ENCODE measurements around the gene DENND1C. TPM values are rescaled to one million over a fixed set of nuclear protein-coding genes. Genes with fewer than 3 reads are reported as not detected.

DENND1C gene
- total RNA-seq, result 10 to 100 TPM in 1 of 4 donors, 1 to 10 TPM in 3; 4.5 to 25.6 (median 8.2) TPM

GRCh38 chr19:6481541-6482342 is at the start of gene DENND1C:
TSS of gene DENND1C (minus strand) at chr19:6481787. CDS start at chr19:6481695, 92 bp downstream.
- H3K27ac ChIP-seq, result peak within 1 kb of the TSS; percentile 73 to 87 (median 82)
- DNase-seq, result peak in 2 of 3 donors; percentile 85 to 91
- TF ChIP-seq CTCF (IDR thresholded peaks at IDR 0.05) (peak; percentile 13 to 39 (median 26)), POLR2A (IDR thresholded peaks at IDR 0.05) (peak; percentile 17 to 40)

GRCh38 chr19:6530386-6531162 is 49.0 kb upstream of the DENND1C start, which contains the start of gene TNFSF9:
TSS of gene TNFSF9 (plus strand) at chr19:6531026. CDS start at chr19:6531037, 11 bp downstream.
- peak within 1 kb of the TSS; percentile 46 to 64 (median 58) for H3K4me3 ChIP-seq

More at GRCh38 chr19:6481541-6482342, at the start of gene DENND1C:
- H3K9me3 ChIP-seq, result no peaks in the 10 kb centered on the region
- no peaks in the 10 kb centered on the region for H3K36me3 ChIP-seq
- peaks cover 0 to 10% (median 3%) of the 10 kb centered on the region in 4 donors for H3K4me1 ChIP-seq
- H3K27me3 ChIP-seq, result no peaks in the 10 kb centered on the region
- H3K4me3 ChIP-seq, result peak within 1 kb of the TSS; percentile 46 to 54 (median 51)

GRCh38 chr19:6529937-6530385 is 48.4 kb upstream of the DENND1C start:
- no peak overlapping the region for H3K27ac ChIP-seq

More at GRCh38 chr19:6530386-6531162, 49.0 kb upstream of the DENND1C start, which contains the start of gene TNFSF9:
- Histone ChIP-seq H3K27me3 (peaks cover 0 to 4% of the 10 kb centered on the region in 2 donors), H3K36me3 (no peaks in the 10 kb centered on the region), H3K4me1 (peaks cover 0 to 26% (median 12%) of the 10 kb centered on the region in 4 donors), H3K9me3 (no peaks in the 10 kb centered on the region), H3K27ac (peak within 1 kb of the TSS; percentile 18 to 86 (median 56))
- DNase-seq, result peak; percentile 89 to 96 (median 94)
- TF ChIP-seq CTCF (IDR thresholded peaks at IDR 0.05), result no peak
- TF ChIP-seq POLR2A (IDR thresholded peaks at IDR 0.05), result peak; percentile 41 to 62

GRCh38 chr19:6529351-6529750 is 47.8 kb upstream of the DENND1C start:
- H3K9me3 ChIP-seq, result no peaks in the 10 kb centered on the region
- peaks cover 0 to 26% (median 12%) of the 10 kb centered on the region in 4 donors for H3K4me1 ChIP-seq
- TF ChIP-seq POLR2A (IDR thresholded peaks at IDR 0.05), result no peak
- no peak for TF ChIP-seq CTCF (IDR thresholded peaks at IDR 0.05)
- peak overlapping the region in 1 of 4 donors; percentile 65 for H3K27ac ChIP-seq
- no peaks in the 10 kb centered on the region for H3K36me3 ChIP-seq
- no peak overlapping the region for H3K4me3 ChIP-seq
- peaks cover 0 to 4% of the 10 kb centered on the region in 2 donors for H3K27me3 ChIP-seq
- DNase-seq, result no peak

More at GRCh38 chr19:6529937-6530385, 48.4 kb upstream of the DENND1C start:
- Histone ChIP-seq H3K4me1 (peaks cover 0 to 26% (median 12%) of the 10 kb centered on the region in 4 donors), H3K9me3 (no peaks in the 10 kb centered on the region), H3K4me3 (peak overlapping the region in 1 of 4 donors; percentile 54), H3K36me3 (no peaks in the 10 kb centered on the region), H3K27me3 (peaks cover 0 to 4% of the 10 kb centered on the region in 2 donors)
- no peak for DNase-seq
- TF ChIP-seq POLR2A (IDR thresholded peaks at IDR 0.05) (no peak), CTCF (IDR thresholded peaks at IDR 0.05) (no peak)

- Histone ChIP-seq H3K27ac (peak overlapping the region in 2 of 4 donors; percentile 35 to 65), H3K36me3 (no peaks in the 10 kb centered on the region), H3K4me1 (peaks cover 0 to 26% (median 12%) of the 10 kb centered on the region in 4 donors), H3K27me3 (peaks cover 0 to 4% of the 10 kb centered on the region in 2 donors), H3K9me3 (no peaks in the 10 kb centered on the region), H3K4me3 (no peak overlapping the region)
- DNase-seq, result peak; percentile 49 to 69 (median 66)
- no peak for TF ChIP-seq CTCF (IDR thresholded peaks at IDR 0.05)
- TF ChIP-seq POLR2A (IDR thresholded peaks at IDR 0.05), result no peak
These were observed 47.0 kb upstream of the DENND1C start for GRCh38 chr19:6528544-6529121.
